GM13976 (cell line): ENCODE measurements around the gene TMEM198.

Source experiments
- DNase-seq: peaks from one replicate; pipeline ENCODE4 v3.0.0; 2012; ENCODE audit warnings: low spot score
- CTCF ChIP-seq: IDR thresholded peaks from 2 replicates; pipeline ENCODE4 v1.5.1; 2012; ENCODE audit warnings: borderline replicate concordance, mild to moderate bottlenecking; ENCODE audit not compliant: insufficient read depth; ENCODE audit errors: extremely low read depth, missing control alignments, control extremely low read depth
- in situ Hi-C: fragments of 300-500 bp; cut with MboI; formaldehyde crosslinking; loops from one replicate; pipeline ENCODE4 v1.12.0; 2022; ENCODE audit warnings: low sequenced_read_pairs, mixed read lengths, inconsistent platforms; ENCODE audit not compliant: unreplicated experiment

The TMEM198 gene

GRCh38 chr2:219525533-219526232 is 18.1 kb upstream of the TMEM198 start:
- no peak for TF ChIP-seq CTCF
- in situ Hi-C loops = no loop called here
- DNase-seq = no peak

GRCh38 chr2:219526320-219527075 is 17.3 kb upstream of the TMEM198 start:
- in situ Hi-C loops = no loop called here
- no peak for TF ChIP-seq CTCF
- DNase-seq = no peak

DNA sequence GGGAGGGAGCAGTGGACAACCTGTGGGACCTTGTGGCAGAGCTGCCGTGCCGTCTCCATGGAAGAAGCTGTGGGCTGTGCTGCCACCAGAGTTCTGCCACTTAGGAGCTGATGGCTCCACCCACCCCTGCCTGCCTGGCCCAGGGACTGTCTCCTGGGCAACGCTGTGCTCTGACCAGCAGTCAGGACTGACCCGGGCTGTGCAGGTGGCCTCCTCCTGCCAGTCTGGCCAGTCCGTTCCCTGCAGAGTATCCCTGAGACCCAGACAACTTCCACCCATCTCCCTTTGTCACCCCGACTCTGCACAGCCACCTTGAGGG is 16.8 kb upstream of the TMEM198 start:
- no peak for DNase-seq
- TF ChIP-seq CTCF = no peak
- in situ Hi-C loops = no loop called here

DNA sequence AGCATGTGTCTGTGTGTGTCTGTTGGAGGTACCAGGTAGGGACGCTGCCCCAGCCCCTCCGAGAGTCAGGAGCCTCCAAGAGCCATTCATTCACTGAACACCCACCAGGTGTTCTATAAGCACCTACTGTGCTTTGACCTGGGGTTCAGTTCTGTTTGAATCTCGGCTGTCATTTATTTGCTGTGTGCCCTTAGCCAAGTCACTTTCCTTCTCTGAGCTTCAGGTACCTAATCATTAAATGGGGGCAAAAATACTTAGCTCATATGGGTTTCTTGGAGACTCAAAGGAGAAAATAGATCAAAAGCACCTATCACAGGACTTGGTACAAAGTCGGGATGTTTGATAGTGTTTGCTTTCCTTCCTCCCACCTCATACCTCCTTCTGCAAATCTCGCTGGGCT is 16.4 kb upstream of the TMEM198 start:
- DNase-seq = no peak
- TF ChIP-seq CTCF = no peak
- in situ Hi-C loops = no loop called here

DNA sequence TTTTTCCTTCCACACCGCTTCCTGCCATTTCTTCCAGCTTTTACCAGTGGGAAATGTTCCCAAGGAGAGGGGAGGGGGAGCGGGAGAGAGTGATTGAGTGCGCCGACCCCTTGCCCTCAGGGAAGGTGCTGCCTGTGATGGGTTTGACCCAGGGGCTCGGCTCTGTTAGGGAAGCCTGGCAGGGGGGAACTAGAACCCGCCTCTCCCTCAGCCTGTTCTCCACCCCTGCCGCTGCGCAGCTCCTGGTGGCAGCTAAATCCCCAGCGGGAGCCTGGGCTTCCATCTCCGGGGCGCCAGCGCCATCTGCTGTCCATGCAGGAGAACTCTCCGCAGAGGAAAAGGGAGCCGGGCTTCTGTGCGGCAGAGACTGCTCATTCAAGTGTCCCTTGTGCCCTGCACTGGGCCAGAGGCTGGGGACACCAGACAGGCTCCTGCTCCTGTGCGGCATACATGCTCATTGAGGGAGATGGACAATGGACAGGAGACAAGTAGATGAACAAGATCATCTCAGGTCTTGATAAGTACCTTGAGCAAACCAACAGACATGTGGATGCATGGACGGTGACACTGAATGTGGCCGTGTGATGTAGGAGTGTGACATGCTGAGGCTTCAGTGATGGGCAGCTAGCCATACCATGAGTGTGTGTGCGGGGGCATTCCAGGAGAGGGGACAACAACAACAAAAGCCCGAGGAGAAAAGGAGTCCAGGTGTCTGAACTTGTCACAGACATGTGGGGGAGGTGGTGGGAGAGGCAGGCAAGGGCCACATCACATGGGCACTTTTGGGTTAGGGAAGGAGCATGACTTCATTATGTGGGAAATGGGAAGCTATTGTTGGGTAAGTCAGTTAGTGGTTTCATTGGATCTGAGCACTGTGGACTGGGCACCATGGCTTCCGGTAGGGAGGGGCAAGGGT is 13.5 kb upstream of the TMEM198 start:
- peak; percentile 87 for TF ChIP-seq CTCF
- DNase-seq = peak; percentile 94
- in situ Hi-C loops = loop anchor here (5.0 to 10.0 kb wide), 2 partner anchors 128 to 164 kb away; no protein-coding TSS in a partner anchor
